Germinal center (tissue), 1 donor: ENCODE data around the gene STT3B.
A peak's percentile ranks its signal among the peaks of the same experiment; 100 is the strongest.
"Not testable (repeated sequence)": the region's sequence is repeated elsewhere in the genome, so short reads cannot be mapped to it uniquely, and the experiment has no call there.

Experiments used
- DNase-seq: peaks from one replicate; pipeline ENCODE4 v3.0.0; 2012; ENCODE audit warnings: mixed read lengths, low spot score

Gene STT3B

GRCh38 chr3:31532587-31533168, at the start of gene STT3B:
STT3B (plus strand) TSS chr3:31532925; CDS start chr3:31532999, 74 bp downstream.
- peak; percentile 83 for DNase-seq

- DNase-seq, result no peak
Measured at GRCh38 chr3:31483776-31484175, 48.9 kb upstream of the STT3B start.

- DNase-seq, result no peak
Measured at GRCh38 chr3:31485196-31485595, 47.5 kb upstream of the STT3B start.

GRCh38 chr3:31486865-31487533, 45.7 kb upstream of the STT3B start:
- no peak for DNase-seq

GRCh38 chr3:31488475-31489017, 44.2 kb upstream of the STT3B start:
- no peak for DNase-seq

GRCh38 chr3:31490502-31490901, 42.2 kb upstream of the STT3B start:
- DNase-seq, result no peak

GRCh38 chr3:31491660-31492059, 41.1 kb upstream of the STT3B start:
- no peak for DNase-seq

- DNase-seq, result no peak
Measured at GRCh38 chr3:31493149-31493548, 39.6 kb upstream of the STT3B start.

GRCh38 chr3:31495971-31496665, 36.6 kb upstream of the STT3B start:
- DNase-seq, result no peak

- DNase-seq, result no peak
Measured at GRCh38 chr3:31498791-31499190, 33.9 kb upstream of the STT3B start.

GRCh38 chr3:31499281-31499680, 33.4 kb upstream of the STT3B start:
- DNase-seq, result no peak

GRCh38 chr3:31502803-31503221, 29.9 kb upstream of the STT3B start:
- no peak for DNase-seq

GRCh38 chr3:31503456-31503855, 29.3 kb upstream of the STT3B start:
- no peak for DNase-seq

GRCh38 chr3:31504230-31504629, 28.5 kb upstream of the STT3B start:
- DNase-seq, result no peak

GRCh38 chr3:31505371-31506048, 27.2 kb upstream of the STT3B start:
- DNase-seq, result no peak

- not testable (repeated sequence) for DNase-seq
Measured at GRCh38 chr3:31506515-31506914, 26.2 kb upstream of the STT3B start.

GRCh38 chr3:31508452-31509146, 24.1 kb upstream of the STT3B start:
- DNase-seq, result no peak

GRCh38 chr3:31509147-31509728, 23.5 kb upstream of the STT3B start:
- DNase-seq, result no peak

- no peak for DNase-seq
Measured at GRCh38 chr3:31514570-31514969, 18.2 kb upstream of the STT3B start.

- DNase-seq, result no peak
Measured at GRCh38 chr3:31515486-31516284, 17.0 kb upstream of the STT3B start.

- DNase-seq, result no peak
Measured at GRCh38 chr3:31516757-31517156, 16.0 kb upstream of the STT3B start.
